Measurements from ENCODE around the gene DNAI7. TPM values are rescaled to one million over a fixed set of nuclear protein-coding genes. Genes with fewer than 3 reads are reported as not detected.

The DNAI7 gene
- total and polyA plus RNA-seq, 3 donors from 2014 or later = 10.1 to 22.6 (median 21.0) TPM

DNA sequence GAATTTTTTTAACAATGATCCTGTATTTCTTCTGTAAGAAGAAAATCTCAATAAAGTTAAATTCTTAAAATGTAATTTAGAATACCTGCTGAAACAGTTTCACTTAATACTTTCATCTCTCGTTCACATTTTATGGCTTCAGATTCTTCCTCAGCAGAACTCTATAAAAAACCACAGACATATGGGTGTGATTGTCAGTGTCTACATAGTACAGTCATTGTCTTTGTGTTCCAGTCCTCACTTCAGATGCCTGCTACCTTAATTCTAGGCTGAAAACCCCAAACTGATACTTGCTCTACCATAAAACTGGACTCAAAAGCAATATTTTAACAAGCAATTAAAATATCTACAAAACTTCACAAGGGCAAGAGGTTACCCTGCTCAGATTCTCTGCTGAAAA, 71.8 kb downstream of the DNAI7 start:
- DNase-seq = no peak
- Histone ChIP-seq H3K36me3 (ENCODE audit: low read depth, missing control alignments) (no peaks in the 10 kb centered on the region), H3K4me1 (no peaks in the 10 kb centered on the region), H3K27ac (no peak overlapping the region), H3K4me3 (no peak overlapping the region), H3K27me3 (no peaks in the 10 kb centered on the region), H3K9me3 (no peaks in the 10 kb centered on the region)
- intact Hi-C loops (cut with DNase I; ENCODE audit: low total_unique reads) = no loop called here
- WGBS, 2 donors = 71 to 85% methylated on average over 1 of the region's 1 CpG
- TF ChIP-seq CTCF (IDR thresholded peaks at IDR 0.05) (no peak), POLR2A (IDR thresholded peaks at IDR 0.05) (no peak)

GRCh38 chr12:25121916-25122315, 73.0 kb downstream of the DNAI7 start:
- DNase-seq = no peak
- Histone ChIP-seq H3K4me1 (no peaks in the 10 kb centered on the region), H3K9me3 (no peaks in the 10 kb centered on the region), H3K27me3 (no peaks in the 10 kb centered on the region), H3K27ac (no peak overlapping the region), H3K36me3 (ENCODE audit: low read depth, missing control alignments) (no peaks in the 10 kb centered on the region), H3K4me3 (no peak overlapping the region)
- 81 to 92% methylated on average over 3 of the region's 3 CpGs for WGBS, 2 donors
- TF ChIP-seq POLR2A (IDR thresholded peaks at IDR 0.05) = no peak
- TF ChIP-seq CTCF (IDR thresholded peaks at IDR 0.05) = no peak
- intact Hi-C loops (cut with DNase I; ENCODE audit: low total_unique reads) = no loop called here

DNA sequence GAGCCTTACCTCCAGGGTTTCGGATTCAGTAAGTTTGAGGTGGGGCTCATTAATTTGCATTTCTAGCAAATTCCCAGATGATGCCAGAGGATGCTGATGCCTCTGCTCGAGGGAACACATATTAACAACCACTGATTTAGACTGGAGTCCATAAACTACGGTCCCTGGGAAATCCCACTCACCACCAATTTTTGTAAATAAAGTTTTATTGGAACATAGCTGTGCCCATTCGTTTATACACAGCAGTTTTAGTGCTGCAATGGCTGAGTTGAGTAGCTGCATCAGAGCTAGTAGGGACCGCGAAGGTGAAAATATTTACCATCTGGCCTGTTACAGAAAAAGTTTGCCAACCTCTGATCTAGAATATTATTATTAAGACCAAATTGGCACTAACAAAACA, 73.8 kb downstream of the DNAI7 start:
- intact Hi-C loops (cut with DNase I; ENCODE audit: low total_unique reads) = no loop called here
- H3K9me3 ChIP-seq = no peaks in the 10 kb centered on the region

DNA sequence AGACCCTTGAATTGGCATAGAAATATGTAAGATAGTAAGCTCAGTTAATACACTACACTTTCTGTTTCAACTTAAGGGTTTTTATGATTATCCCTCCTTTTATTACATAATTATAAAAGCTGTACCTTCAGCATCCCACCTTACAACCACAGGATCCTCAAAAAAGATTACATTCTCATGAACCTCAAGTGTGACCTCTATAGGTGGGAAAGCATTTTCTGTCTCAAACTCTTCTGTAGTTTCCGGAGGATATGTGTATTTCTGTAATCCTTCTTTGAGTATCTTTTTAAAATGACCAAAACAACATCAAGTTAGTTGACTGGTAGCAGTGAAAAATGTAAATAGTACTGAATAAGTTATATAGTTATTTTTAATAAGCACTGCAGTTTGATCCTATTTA, 75.9 kb downstream of the DNAI7 start:
- H3K27me3 ChIP-seq = no peaks in the 10 kb centered on the region
- H3K9me3 ChIP-seq = no peaks in the 10 kb centered on the region
- TF ChIP-seq POLR2A (IDR thresholded peaks at IDR 0.05) (no peak), CTCF (IDR thresholded peaks at IDR 0.05) (no peak)
- no peak overlapping the region for H3K27ac ChIP-seq
- 77 to 84% methylated on average over 1 of the region's 1 CpG for WGBS, 2 donors
- no peak for DNase-seq
- H3K36me3 ChIP-seq (ENCODE audit: low read depth, missing control alignments) = no peaks in the 10 kb centered on the region
- intact Hi-C loops (cut with DNase I; ENCODE audit: low total_unique reads) = no loop called here
- no peak overlapping the region for H3K4me3 ChIP-seq
- no peaks in the 10 kb centered on the region for H3K4me1 ChIP-seq

More for the DNA sequence above, 73.8 kb downstream of the DNAI7 start:
- no peaks in the 10 kb centered on the region for H3K4me1 ChIP-seq
- TF ChIP-seq CTCF (IDR thresholded peaks at IDR 0.05) (no peak), POLR2A (IDR thresholded peaks at IDR 0.05) (no peak)
- 63 to 70% methylated on average over 6 of the region's 6 CpGs for WGBS, 2 donors
- H3K27me3 ChIP-seq = no peaks in the 10 kb centered on the region
- DNase-seq = no peak
- no peak overlapping the region for H3K27ac ChIP-seq
- no peaks in the 10 kb centered on the region for H3K36me3 ChIP-seq (ENCODE audit: low read depth, missing control alignments)
- H3K4me3 ChIP-seq = no peak overlapping the region

DNA sequence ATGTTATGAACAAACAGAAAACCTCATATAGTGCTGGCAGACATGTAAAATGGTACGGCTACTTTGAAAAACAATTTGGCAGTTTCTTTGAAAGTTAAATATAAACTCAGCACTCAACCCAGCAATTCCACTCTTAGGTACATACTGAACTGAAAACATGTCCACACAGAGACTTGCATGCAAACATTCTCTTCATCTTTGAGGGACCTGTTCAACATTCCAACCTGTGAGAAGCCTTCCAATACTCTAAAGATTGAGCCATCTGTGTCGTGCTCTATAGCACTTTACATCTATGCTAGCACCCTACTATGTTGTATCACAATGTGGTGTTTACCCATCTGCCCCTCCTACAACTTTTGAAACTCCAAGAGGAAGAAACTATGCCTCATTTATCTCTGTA, 79.3 kb downstream of the DNAI7 start:
- no peak overlapping the region for H3K4me3 ChIP-seq
- intact Hi-C loops (cut with DNase I; ENCODE audit: low total_unique reads) = no loop called here
- no peaks in the 10 kb centered on the region for H3K9me3 ChIP-seq
- no peak for DNase-seq
- no peak overlapping the region for H3K27ac ChIP-seq
- 74 to 83% methylated on average over 2 of the region's 2 CpGs for WGBS, 2 donors
- TF ChIP-seq CTCF (IDR thresholded peaks at IDR 0.05) = no peak
- no peak for TF ChIP-seq POLR2A (IDR thresholded peaks at IDR 0.05)
- H3K4me1 ChIP-seq = no peaks in the 10 kb centered on the region
- no peaks in the 10 kb centered on the region for H3K27me3 ChIP-seq
- no peaks in the 10 kb centered on the region for H3K36me3 ChIP-seq (ENCODE audit: low read depth, missing control alignments)

Measured in testis (tissue), 3 donors.